CD4-positive, alpha-beta T cell treated with Interleukin-21 for 1 hour (primary cell): ENCODE results near the gene LIAS.
"Not testable (repeated sequence)": the region's sequence is repeated elsewhere in the genome, so short reads cannot be mapped to it uniquely, and the experiment has no call there.

ENCODE experiments used
- DNase-seq: peaks from one replicate; pipeline ENCODE4 v3.0.0-alpha.2; 2020

The LIAS gene

DNA sequence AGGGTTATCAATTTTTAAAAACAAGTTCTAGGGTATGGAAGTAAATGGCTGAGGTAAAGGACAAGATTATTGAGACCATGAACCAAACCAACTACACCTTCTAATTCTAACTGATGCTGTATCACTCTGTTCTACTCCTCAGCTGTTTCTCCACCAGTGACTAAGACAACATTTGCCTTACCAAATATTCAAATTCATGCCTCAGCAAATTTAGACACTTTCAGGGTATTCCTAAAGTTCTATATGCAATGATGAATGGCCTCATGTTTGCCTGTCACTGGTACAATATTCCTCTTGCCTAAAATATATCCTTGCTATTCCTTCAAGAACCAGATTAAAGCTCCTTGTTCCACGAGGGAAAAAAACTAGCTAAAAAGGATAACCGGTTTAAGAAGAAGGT, 5.1 kb upstream of the LIAS start:
- no peak for DNase-seq

DNA sequence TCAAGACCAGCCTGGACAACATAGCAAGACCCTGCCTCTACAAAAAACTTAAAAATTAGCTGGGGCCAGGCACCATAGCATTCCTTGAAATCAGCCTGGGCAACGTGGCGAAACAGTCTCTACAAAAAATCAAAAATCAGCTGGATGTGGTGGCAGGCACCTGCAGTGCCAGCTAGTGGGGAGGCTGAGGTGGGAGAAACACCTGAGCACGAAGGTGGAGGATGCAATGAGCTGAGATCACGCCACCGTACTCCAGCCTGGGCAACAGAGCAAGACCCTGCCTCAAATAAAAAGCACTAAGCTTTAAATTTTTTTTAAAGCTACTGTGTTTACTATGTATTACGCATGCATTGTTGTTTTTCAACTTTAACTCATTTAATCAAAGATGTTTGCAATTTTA, 3.4 kb upstream of the LIAS start:
- DNase-seq = no peak

- DNase-seq = no peak
Observed at GRCh38 chr4:39456946-39457763, 1.7 kb upstream of the LIAS start.

- DNase-seq = not testable (repeated sequence)
Observed at GRCh38 chr4:39458161-39458504, 723 bp upstream of the LIAS start.

DNA sequence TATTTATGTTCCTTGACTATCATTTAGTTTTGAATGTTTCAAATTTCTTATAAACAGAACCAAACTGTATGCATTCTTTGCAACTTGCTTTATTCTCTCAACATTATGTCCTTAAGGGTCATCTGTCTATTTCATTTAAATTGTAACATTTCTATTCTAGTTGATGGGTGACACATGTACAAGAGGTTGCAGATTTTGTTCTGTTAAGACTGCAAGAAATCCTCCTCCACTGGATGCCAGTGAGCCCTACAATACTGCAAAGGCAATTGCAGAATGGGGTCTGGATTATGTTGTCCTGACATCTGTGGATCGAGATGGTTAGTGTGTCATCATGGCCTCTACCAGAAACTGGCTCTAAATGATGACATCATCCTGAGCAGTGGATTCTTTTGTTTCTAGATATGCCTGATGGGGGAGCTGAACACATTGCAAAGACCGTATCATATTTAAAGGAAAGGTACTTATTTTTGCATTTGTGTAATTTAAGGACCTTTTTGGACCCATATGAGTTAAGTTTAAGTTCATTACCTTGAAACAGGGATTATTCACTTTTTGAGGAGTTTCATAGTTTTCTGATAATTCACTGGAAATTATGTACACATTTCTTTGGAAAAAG, 6.1 kb downstream of the LIAS start:
- DNase-seq = no peak

- DNase-seq = no peak
Observed at GRCh38 chr4:39466747-39467146, 7.9 kb downstream of the LIAS start.

DNA sequence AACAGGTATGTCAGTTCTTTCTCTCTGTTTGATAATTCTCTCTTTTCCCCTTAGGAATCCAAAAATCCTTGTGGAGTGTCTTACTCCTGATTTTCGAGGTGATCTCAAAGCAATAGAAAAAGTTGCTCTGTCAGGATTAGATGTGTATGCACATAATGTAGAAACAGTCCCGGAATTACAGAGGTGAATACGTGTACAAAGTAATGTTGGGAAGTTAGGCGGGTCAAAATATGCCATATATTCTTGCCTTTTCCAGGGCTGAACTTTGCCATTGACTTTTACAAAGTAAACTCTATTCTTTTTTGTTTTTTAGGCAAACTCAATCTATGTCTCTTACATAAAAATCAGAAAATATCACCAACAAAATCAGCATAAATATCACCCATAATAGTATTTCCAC, 8.6 kb downstream of the LIAS start:
- no peak for DNase-seq

DNA sequence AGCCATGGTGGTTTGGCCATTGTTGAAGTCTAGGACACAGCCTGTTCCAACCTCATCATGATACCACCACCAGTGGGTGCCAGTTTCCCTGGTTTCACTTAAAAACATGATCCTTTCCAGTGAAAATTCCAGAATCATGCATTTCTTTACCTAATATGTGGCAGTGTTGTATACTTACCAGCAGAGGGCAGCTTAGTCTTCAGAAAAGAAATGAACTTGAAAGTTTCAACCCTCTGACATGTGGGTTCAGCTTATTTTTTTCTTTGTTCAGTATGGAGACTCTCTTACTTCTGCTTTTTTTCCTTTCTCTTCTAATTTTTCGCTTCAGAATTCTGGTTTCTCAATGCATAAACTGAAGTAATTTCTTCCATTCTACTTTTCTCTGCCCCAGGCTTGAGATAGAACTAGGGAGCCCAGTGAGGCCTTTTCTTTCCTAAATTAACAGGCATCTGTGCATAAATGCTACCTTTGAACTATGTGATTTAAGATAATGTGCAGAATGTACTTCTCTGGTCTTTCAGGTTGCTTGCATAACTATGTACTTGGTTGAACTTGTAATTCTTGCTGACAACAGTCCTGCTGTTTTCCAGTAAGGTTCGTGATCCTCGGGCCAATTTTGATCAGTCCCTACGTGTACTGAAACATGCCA, 10.7 kb downstream of the LIAS start:
- peak; percentile 65 for DNase-seq

GRCh38 chr4:39470402-39470801, 11.5 kb downstream of the LIAS start:
- no peak for DNase-seq

DNA sequence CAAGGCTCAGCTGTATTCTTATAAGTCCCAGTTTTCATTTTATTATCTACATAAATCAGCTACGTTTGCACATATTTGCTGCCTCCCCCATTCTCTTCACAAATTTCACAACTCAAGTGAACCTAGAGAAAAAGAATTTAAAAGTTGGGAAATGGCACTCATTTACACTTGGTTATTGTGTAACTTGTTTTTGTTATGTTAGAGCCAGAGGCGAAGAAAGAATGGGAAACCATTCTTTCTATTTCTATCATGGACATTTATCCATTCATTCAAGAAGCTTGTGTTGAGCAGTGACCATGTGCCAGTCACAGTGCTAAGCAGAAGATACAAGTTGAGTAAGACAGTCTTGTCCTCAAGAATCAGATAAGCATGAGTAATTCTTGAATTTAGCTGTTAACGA, 13.5 kb downstream of the LIAS start:
- no peak for DNase-seq

- no peak for DNase-seq
Observed at GRCh38 chr4:39476187-39476895, 17.5 kb downstream of the LIAS start.

- no peak for DNase-seq
Observed at GRCh38 chr4:39480251-39480650, 21.4 kb downstream of the LIAS start.

GRCh38 chr4:39480902-39481695, 22.2 kb downstream of the LIAS start:
- DNase-seq = no peak

GRCh38 chr4:39484582-39485272, 25.9 kb downstream of the LIAS start:
- DNase-seq = no peak

DNA sequence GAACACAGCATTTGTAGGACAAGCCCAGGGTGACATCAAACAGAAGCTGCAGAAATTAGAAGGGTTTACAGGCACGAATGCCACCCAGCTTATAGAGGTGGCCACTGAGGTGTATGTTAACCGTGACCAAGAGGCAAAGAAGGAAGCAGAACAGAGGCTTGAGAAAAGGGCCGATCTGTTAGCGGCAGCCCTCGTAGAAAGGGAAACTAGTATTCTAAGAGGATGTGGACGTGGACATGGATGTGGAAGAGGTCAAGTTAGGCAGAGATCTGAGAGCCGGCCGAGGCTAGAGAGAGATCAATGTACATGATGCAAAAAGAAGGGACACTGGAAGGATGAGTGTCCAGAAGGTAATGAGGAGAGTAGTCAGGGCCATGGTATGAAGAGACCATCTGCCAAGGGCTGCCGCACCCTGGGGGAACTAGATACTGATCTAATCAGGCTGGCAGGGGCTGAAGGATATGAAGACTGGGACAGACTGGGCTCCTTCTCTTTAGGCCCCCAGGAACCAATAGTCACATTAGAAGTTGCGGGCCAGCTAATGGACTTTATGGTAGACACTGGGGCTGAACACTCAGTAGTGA, 27.5 kb downstream of the LIAS start:
- no peak for DNase-seq

GRCh38 chr4:39490322-39490721, 31.5 kb downstream of the LIAS start:
- no peak for DNase-seq

DNA sequence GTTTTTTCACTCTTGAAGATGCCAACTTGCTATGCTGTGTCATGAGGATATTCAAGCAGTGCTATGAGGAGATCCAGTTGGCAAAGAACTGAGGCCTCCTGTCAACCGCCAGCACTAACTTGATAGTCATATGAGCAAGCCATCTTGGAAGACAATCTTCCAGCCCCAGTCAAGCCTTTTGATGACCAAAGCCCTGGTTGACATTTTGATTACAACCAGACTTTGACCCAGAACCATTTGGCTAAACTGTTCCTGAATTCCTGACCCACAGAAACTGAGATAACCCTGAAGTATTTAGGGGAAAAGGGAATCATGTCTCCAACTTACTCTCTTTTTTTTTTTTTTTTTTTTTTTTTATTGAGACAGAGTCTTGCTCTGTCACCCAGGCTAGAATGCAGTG, 35.5 kb downstream of the LIAS start:
- no peak for DNase-seq

- no peak for DNase-seq
Observed at GRCh38 chr4:39495446-39496213, 36.8 kb downstream of the LIAS start.

- DNase-seq = no peak
Observed at GRCh38 chr4:39497909-39498726, 39.3 kb downstream of the LIAS start.

DNA sequence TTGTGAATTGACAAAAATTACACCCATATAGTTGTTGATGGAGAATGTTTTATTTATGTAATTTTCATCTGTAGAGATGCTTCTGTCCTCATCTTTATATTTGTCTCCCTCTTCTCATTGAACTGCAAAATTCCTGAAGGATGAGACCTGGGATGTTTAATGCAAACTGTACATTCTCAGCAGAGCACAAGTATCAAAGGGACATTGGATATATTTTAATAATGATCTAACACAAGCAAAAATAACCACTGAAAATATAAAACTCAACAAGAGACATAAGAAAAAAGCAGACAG, 39.8 kb downstream of the LIAS start:
- DNase-seq = no peak
